ENCODE data around the gene SLC25A53. TPM values are rescaled to one million over a fixed set of nuclear protein-coding genes. Genes with fewer than 3 reads are reported as not detected.
"Not testable (repeated sequence)": the region's sequence is repeated elsewhere in the genome, so short reads cannot be mapped to it uniquely, and the experiment has no call there.

The SLC25A53 gene
- total RNA-seq, 2 experiments from 2014 or later: 8.7 to 8.9 TPM

DNA sequence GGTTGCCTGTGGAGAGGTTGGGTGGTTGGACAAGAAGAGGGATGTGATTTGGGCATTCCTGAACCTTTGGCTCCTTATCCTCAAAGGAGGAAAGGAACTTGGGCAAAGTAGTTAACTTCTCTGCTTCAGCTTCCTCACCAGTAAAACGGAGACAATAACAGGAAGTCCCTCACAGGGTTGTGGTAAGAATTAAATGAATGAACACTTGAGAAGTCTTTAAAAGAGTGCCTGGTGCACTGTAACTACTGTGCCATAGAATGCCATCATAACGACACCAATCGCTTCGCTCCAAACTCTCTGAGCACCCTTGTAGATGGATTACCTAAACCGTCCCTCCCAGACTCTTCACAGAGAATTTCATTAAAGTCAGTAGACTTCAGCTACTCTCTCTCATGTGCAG is 34.0 kb downstream of the SLC25A53 start:
- peak overlapping the region; percentile 91 for H3K27ac Mint-ChIP-seq
- H3K36me3 Mint-ChIP-seq (ENCODE audit: low read depth): no peaks in the 10 kb centered on the region
- peaks cover 28% of the 10 kb centered on the region for H3K4me1 Mint-ChIP-seq (ENCODE audit: low read depth)
- no peaks in the 10 kb centered on the region for H3K27me3 Mint-ChIP-seq (ENCODE audit: low read depth)
- peak; percentile 20 for DNase-seq
- ATAC-seq: peak; percentile 92
- ChIA-PET POLR2A (interaction anchor here (0.7 to 1.5 kb wide), 2 partner anchors 24 to 34 kb away, joined by 3 to 6 read pairs; partner anchors contain the start of gene SLC25A53), CTCF (interaction anchor here (0.9 to 1.8 kb wide), 4 partner anchors 9 to 24 kb away, joined by 4 to 16 read pairs (median 6); partner anchors contain the start of gene ZCCHC18)
- H3K9me3 Mint-ChIP-seq (ENCODE audit: insufficient read depth): no peaks in the 10 kb centered on the region
- H3K4me3 Mint-ChIP-seq: peak overlapping the region; percentile 46

DNA sequence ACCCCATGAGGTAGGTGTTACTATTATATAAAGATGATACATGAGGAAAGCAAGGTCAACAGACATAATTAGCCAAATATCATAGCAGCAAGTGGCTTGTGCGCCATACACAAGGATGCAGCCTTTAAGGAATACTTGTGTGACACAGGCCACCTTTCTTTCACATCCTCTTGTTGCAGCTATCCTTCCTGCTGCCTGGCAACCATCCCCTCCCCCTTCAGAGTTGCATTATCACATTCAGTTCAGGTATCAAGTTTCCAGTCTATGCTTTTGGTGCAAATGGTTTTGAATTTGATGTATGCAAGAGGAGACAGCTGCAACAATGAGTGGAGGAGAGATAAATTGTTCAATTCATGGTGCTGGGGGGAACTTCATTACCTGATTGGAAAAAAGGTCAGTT is 38.0 kb downstream of the SLC25A53 start:
- no peaks in the 10 kb centered on the region for H3K36me3 Mint-ChIP-seq (ENCODE audit: low read depth)
- no peaks in the 10 kb centered on the region for H3K9me3 Mint-ChIP-seq (ENCODE audit: insufficient read depth)
- POLR2A ChIA-PET: interaction anchor here (1.3 kb wide), 1 partner anchor 200 kb away, joined by 5 read pairs; no protein-coding TSS in a partner anchor
- no peak for DNase-seq
- H3K27ac Mint-ChIP-seq: no peak overlapping the region
- CTCF ChIA-PET: interaction anchor here (1.2 to 1.5 kb wide), 2 partner anchors 9 to 17 kb away, joined by 3 to 4 read pairs; no protein-coding TSS in a partner anchor
- H3K4me3 Mint-ChIP-seq: no peak overlapping the region
- H3K4me1 Mint-ChIP-seq (ENCODE audit: low read depth): peaks cover 30% of the 10 kb centered on the region
- no peak for ATAC-seq
- H3K27me3 Mint-ChIP-seq (ENCODE audit: low read depth): no peaks in the 10 kb centered on the region

- H3K36me3 Mint-ChIP-seq (ENCODE audit: low read depth): no peaks in the 10 kb centered on the region
- H3K4me1 Mint-ChIP-seq (ENCODE audit: low read depth): peaks cover 29% of the 10 kb centered on the region
- H3K4me3 Mint-ChIP-seq: no peak overlapping the region
- no peak overlapping the region for H3K27ac Mint-ChIP-seq
- no peak for DNase-seq
- ATAC-seq: no peak
- no peaks in the 10 kb centered on the region for H3K27me3 Mint-ChIP-seq (ENCODE audit: low read depth)
- ChIA-PET POLR2A (no interaction called here), CTCF (interaction anchor here (1.2 kb wide), 1 partner anchor 18 kb away, joined by 4 read pairs; no protein-coding TSS in a partner anchor)
- no peaks in the 10 kb centered on the region for H3K9me3 Mint-ChIP-seq (ENCODE audit: insufficient read depth)
Observed at GRCh38 chrX:104117759-104118158, 39.0 kb downstream of the SLC25A53 start.

DNA sequence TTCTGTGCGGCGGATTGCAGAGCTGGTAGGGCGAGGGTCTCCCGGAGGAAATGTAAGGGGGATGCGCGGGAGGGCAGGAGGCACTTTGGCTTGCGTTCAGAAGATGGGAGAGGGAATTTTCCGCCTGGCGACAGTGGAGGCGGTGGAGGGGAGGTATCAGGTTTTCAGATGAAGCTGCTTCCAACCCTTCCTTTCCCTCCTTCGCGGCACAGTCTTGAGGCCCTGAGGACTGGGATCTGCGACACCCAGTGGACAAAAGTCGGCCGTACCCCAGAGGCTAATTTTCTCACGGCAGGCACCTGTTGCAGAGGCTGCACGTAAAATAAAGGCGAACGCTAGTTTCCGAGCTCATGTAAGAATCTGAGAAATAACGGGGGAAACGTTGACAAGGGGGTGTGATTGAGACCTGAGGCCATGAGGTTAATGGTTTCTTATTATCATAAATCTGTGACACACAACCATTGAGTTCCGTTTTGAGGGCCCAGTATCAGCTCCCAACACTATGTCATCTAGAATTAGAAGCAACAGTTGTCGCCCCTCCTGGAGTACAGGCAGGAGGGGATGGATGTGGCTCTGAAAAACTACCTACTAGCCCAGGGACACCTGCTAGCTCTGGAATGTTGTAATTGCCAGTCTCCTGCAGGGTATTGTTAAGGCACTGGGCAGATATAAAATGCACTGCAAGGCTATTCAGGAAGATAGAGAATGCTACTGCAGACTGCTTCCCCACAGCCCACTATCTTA is 43.4 kb downstream of the SLC25A53 start:
- Mint-ChIP-seq H3K27ac (peak overlapping the region; percentile 87), H3K4me1 (ENCODE audit: low read depth) (peaks cover 51% of the 10 kb centered on the region), H3K9me3 (ENCODE audit: insufficient read depth) (no peaks in the 10 kb centered on the region), H3K27me3 (ENCODE audit: low read depth) (no peaks in the 10 kb centered on the region), H3K36me3 (ENCODE audit: low read depth) (no peaks in the 10 kb centered on the region), H3K4me3 (peak overlapping the region; percentile 81)
- ChIA-PET CTCF (interaction anchor here (0.7 to 6.8 kb wide), 11 partner anchors 8 to 269 kb away, joined by 3 to 61 read pairs (median 5); partner anchors contain the start of gene SLC25A53), POLR2A (interaction anchor here (1.0 to 1.8 kb wide), 6 partner anchors 12 to 194 kb away, joined by 4 to 8 read pairs (median 4); partner anchors contain the start of genes FAM199X and SLC25A53)
- peak; percentile 75 for DNase-seq
- peak; percentile 62 for ATAC-seq

- H3K4me3 Mint-ChIP-seq: peak within 1 kb of the TSS; percentile 81
- no peaks in the 10 kb centered on the region for H3K9me3 Mint-ChIP-seq (ENCODE audit: insufficient read depth)
- POLR2A ChIA-PET: interaction anchor here (1.2 to 1.8 kb wide), 6 partner anchors 17 to 193 kb away, joined by 4 to 8 read pairs (median 5); partner anchors contain the start of genes FAM199X and SLC25A53
- H3K27me3 Mint-ChIP-seq (ENCODE audit: low read depth): no peaks in the 10 kb centered on the region
- peak within 1 kb of the TSS; percentile 87 for H3K27ac Mint-ChIP-seq
- peaks cover 2% of the 10 kb centered on the region for H3K36me3 Mint-ChIP-seq (ENCODE audit: low read depth)
- peaks cover 50% of the 10 kb centered on the region for H3K4me1 Mint-ChIP-seq (ENCODE audit: low read depth)
- CTCF ChIA-PET: interaction anchor here (1.2 to 6.8 kb wide), 10 partner anchors 9 to 268 kb away, joined by 3 to 61 read pairs (median 6); partner anchors contain the start of gene SLC25A53
- DNase-seq (peak; percentile 57), ATAC-seq (peak; percentile 60)
Observed at GRCh38 chrX:104112326-104112951, 44.4 kb downstream of the SLC25A53 start, which contains the start of gene ZCCHC18. TSS of gene ZCCHC18 (plus strand) at chrX:104112523. CDS start at chrX:104114112, 1,589 bp downstream.

DNA sequence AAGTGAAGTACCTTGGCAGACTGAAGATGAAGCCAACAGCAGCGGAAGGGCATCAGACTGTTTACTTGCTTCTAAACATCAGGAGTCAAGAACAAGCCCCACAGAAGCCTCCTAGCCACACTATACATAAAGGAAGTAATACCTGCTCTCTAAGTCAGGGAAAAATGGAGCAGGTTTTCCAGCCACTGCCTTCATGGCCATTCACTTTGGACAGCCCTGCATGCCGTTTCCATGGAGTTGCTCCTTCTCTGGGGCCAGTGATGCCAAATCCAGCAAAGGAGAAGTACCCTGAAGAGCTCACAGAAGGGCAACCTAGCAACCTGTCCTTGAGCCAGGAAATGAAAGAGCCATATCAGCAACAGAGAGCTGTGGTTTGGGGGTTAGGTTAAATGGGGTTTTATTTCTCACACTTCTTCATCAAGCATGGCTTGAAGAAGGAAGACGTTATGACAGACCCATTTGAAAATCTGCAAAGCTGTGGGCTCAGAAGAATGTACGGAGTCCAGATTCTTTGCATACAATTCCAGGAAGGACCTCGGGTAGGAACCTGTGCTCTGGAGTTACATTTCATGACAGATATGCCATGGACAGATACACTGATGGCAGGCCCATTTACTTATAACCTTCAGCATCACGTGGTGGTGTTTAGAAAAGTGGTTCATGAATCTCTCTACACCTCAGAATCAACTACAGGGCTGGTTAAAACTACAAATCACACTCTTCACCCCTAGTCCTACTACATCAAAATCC is 46.1 kb downstream of the SLC25A53 start:
- H3K36me3 Mint-ChIP-seq (ENCODE audit: low read depth); H3K27me3 Mint-ChIP-seq (ENCODE audit: low read depth); H3K9me3 Mint-ChIP-seq (ENCODE audit: insufficient read depth): not testable (repeated sequence)
- Mint-ChIP-seq H3K4me1 (ENCODE audit: low read depth) (peaks cover 52% of the 10 kb centered on the region), H3K4me3 (peak overlapping the region; percentile 81), H3K27ac (peak overlapping the region; percentile 89)
- ChIA-PET CTCF (interaction anchor here (1.7 to 6.8 kb wide), 3 partner anchors 10 to 192 kb away, joined by 6 to 61 read pairs (median 7); partner anchors contain the start of gene SLC25A53), POLR2A (interaction anchor here (0.6 to 1.3 kb wide), 2 partner anchors 46 to 425 kb away, joined by 3 to 7 read pairs; partner anchors contain the start of gene SLC25A53)
- DNase-seq (peak; percentile 29), ATAC-seq (peak; percentile 57)

GRCh38 chrX:104108955-104109354 is 47.9 kb downstream of the SLC25A53 start:
- H3K27me3 Mint-ChIP-seq (ENCODE audit: low read depth): no peaks in the 10 kb centered on the region
- H3K27ac Mint-ChIP-seq: peak overlapping the region; percentile 76
- DNase-seq: peak; percentile 34
- no peak for ATAC-seq
- H3K4me1 Mint-ChIP-seq (ENCODE audit: low read depth): peaks cover 48% of the 10 kb centered on the region
- peaks cover 2% of the 10 kb centered on the region for H3K36me3 Mint-ChIP-seq (ENCODE audit: low read depth)
- no peaks in the 10 kb centered on the region for H3K9me3 Mint-ChIP-seq (ENCODE audit: insufficient read depth)
- H3K4me3 Mint-ChIP-seq: peak overlapping the region; percentile 14
- POLR2A ChIA-PET: interaction anchor here (1.6 kb wide), 1 partner anchor 48 kb away, joined by 7 read pairs; the partner anchor contains the start of gene SLC25A53
- CTCF ChIA-PET: interaction anchor here (0.6 to 6.8 kb wide), 3 partner anchors 9 to 1744 kb away, joined by 3 to 61 read pairs (median 3); no protein-coding TSS in a partner anchor

DNA sequence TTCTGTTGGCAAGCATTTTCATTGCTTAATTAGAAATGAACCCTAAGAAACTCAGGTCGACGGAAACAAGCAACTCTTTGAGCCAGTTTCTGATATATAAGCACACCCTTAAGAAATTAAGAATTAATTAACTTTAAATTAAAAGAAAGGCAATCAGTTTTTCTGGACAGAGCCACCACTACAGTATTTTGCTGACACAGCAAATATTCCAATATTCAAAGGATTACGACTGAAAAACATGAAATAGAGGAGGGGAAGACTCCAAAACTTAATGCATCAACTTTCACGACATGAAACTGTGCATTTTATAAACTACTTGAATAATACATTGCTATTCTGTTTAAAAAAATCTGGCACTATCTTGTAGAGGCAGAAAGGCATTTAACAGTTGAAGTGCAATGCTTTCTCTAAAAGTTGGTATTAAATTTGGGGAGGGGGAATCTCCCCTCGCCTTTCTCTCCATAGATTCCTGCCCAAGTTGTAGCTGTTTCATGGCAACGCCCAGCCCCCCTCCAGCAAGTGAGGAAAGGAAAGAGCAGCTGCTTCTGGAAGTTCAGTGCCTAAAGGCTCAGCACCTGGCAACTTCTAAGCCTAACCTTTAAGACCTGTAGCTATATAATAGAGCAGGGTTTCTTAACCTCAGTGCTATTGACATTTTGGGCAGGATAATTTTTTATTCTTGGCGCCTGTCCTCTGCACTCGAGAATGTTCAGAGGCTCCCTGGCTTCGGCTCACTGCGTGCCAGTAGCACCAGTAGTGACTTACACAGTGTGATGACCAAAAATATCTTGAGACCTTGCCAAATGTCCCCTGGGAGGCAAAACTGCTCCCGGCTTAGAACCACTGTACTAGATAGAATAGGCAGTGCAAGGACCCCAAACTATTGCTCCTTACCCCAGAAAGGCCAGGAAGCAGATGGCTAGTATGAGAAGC is 51.2 kb downstream of the SLC25A53 start:
- Mint-ChIP-seq H3K36me3 (ENCODE audit: low read depth) (peaks cover 6% of the 10 kb centered on the region), H3K9me3 (ENCODE audit: insufficient read depth) (no peaks in the 10 kb centered on the region), H3K4me1 (ENCODE audit: low read depth) (peaks cover 31% of the 10 kb centered on the region), H3K4me3 (no peak overlapping the region), H3K27me3 (ENCODE audit: low read depth) (no peaks in the 10 kb centered on the region), H3K27ac (no peak overlapping the region)
- ChIA-PET POLR2A (no interaction called here), CTCF (interaction anchor here (1.7 kb wide), 1 partner anchor 31 kb away, joined by 4 read pairs; no protein-coding TSS in a partner anchor)
- ATAC-seq (no peak), DNase-seq (no peak)

- POLR2A ChIA-PET: no interaction called here
- peaks cover 6% of the 10 kb centered on the region for H3K36me3 Mint-ChIP-seq (ENCODE audit: low read depth)
- H3K27me3 Mint-ChIP-seq (ENCODE audit: low read depth): no peaks in the 10 kb centered on the region
- H3K9me3 Mint-ChIP-seq (ENCODE audit: insufficient read depth): no peaks in the 10 kb centered on the region
- ATAC-seq (no peak), DNase-seq (no peak)
- no peak overlapping the region for H3K4me3 Mint-ChIP-seq
- H3K4me1 Mint-ChIP-seq (ENCODE audit: low read depth): peaks cover 22% of the 10 kb centered on the region
- no peak overlapping the region for H3K27ac Mint-ChIP-seq
- CTCF ChIA-PET: no interaction called here
Observed at GRCh38 chrX:104104676-104105075, 52.1 kb downstream of the SLC25A53 start.

- DNase-seq (no peak), ATAC-seq (peak; percentile 51)
- POLR2A ChIA-PET: interaction anchor here (1.1 kb wide), 1 partner anchor 24 kb away, joined by 3 read pairs; no protein-coding TSS in a partner anchor
Observed at GRCh38 chrX:104098919-104099318, 57.9 kb downstream of the SLC25A53 start.

More at GRCh38 chrX:104098919-104099318, 57.9 kb downstream of the SLC25A53 start:
- H3K27ac Mint-ChIP-seq: no peak overlapping the region
- no peak overlapping the region for H3K4me3 Mint-ChIP-seq
- H3K4me1 Mint-ChIP-seq (ENCODE audit: low read depth): peaks cover 2% of the 10 kb centered on the region
- no peaks in the 10 kb centered on the region for H3K27me3 Mint-ChIP-seq (ENCODE audit: low read depth)
- CTCF ChIA-PET: interaction anchor here (0.9 to 4.3 kb wide), 7 partner anchors 12 to 43 kb away, joined by 3 to 61 read pairs (median 4); partner anchors contain the start of gene ZCCHC18
- no peaks in the 10 kb centered on the region for H3K9me3 Mint-ChIP-seq (ENCODE audit: insufficient read depth)
- H3K36me3 Mint-ChIP-seq (ENCODE audit: low read depth): peaks cover 4% of the 10 kb centered on the region
